GM12878 (cell line): ENCODE results near the gene GRHL1. TPM values are rescaled to one million over a fixed set of nuclear protein-coding genes. Genes with fewer than 3 reads are reported as not detected.

ENCODE experiments used
- ATAC-seq: fragments of 200-7000 bp; cut with Tn5 transposase; 3 replicates; pipeline ENCODE4 v1.9.1; 2020; ENCODE audit warnings: mild to moderate bottlenecking, moderate library complexity
- BruUV-seq: library from RNA; stranded (reverse); fragments of 400-500 nt; replicated peaks from 2 replicates; lab custom pipeline; 2021; lab: Mats Ljungman, UMichigan
- CTCF ChIA-PET: fragments of 300-600 bp; sonication (Branson Sonifier 250); formaldehyde crosslinking; extraction: SDS; loops from one replicate; lab custom pipeline; 2021; ENCODE audit warnings: inconsistent platforms; lab: Yijun Ruan, JAX
- POLR2A ChIA-PET: fragments of 350-600 bp; formaldehyde crosslinking; extraction: SDS; loops from one replicate; lab custom pipeline; 2021; ENCODE audit warnings: inconsistent platforms; lab: Charles Lee
- RAD21 ChIA-PET: fragments of 300-600 bp; sonication (Branson Sonifier 250); formaldehyde crosslinking; loops from one replicate; lab custom pipeline; 2023; ENCODE audit warnings: antibody characterized with exemption; ENCODE audit not compliant: unreplicated experiment; lab: Charles Lee
- SMC1A ChIA-PET: fragments of 300-600 bp; sonication (Branson Sonifier 250); formaldehyde crosslinking; loops from one replicate; lab custom pipeline; 2023; ENCODE audit not compliant: unreplicated experiment, uncharacterized antibody; lab: Charles Lee
- DNase-seq: peaks from one replicate; pipeline ENCODE4 v3.0.0-alpha.2; 2011; ENCODE audit warnings: low read depth, low spot score
- FAIRE-seq: peaks from 3 replicates; lab custom pipeline; 2011; peaks lifted over from hg19 to GRCh38; lab: Jason Lieb, UNC
- H2AFZ ChIP-seq: 2 replicates; pipeline ENCODE4 v1.6.0; 2011; ENCODE audit warnings: low read depth, low read length, control low read depth; ENCODE audit not compliant: control insufficient read depth
- H3K27ac ChIP-seq: 2 replicates; pipeline ENCODE4 v1.5.1; 2011; ENCODE audit warnings: control low read depth; ENCODE audit not compliant: control insufficient read depth, insufficient read depth
- H3K27me3 ChIP-seq, 2 experiments: replicated peaks in 1 of 2; 2 replicates each; pipeline versions ENCODE4 v1.6.0 to v1.6.1; 2011; ENCODE audit warnings: low read length in 1 of 2; ENCODE audit not compliant: control insufficient read depth in 2 of 2, insufficient read depth in 2 of 2
- H3K36me3 ChIP-seq, 2 experiments: 2 replicates each; pipeline ENCODE4 v1.5.1; 2011; ENCODE audit warnings: low read length in 1 of 2; ENCODE audit not compliant: control insufficient read depth in 2 of 2, insufficient read depth in 2 of 2
- H3K4me1 ChIP-seq: 2 replicates; pipeline ENCODE4 v1.6.1; 2011; ENCODE audit warnings: mild to moderate bottlenecking, low read length, moderate library complexity, mixed read lengths; ENCODE audit not compliant: control insufficient read depth, insufficient read depth
- H3K4me2 ChIP-seq: 2 replicates; pipeline ENCODE4 v1.6.0; 2011; ENCODE audit warnings: control low read depth; ENCODE audit not compliant: control insufficient read depth, insufficient read depth
- H3K4me3 ChIP-seq: fragments of 200-600 bp; sonication (generic); 2 replicates; pipeline ENCODE4 v1.5.1; 2016
- H3K79me2 ChIP-seq: 2 replicates; pipeline ENCODE4 v1.6.0; 2011; ENCODE audit warnings: low read length; ENCODE audit not compliant: control insufficient read depth, insufficient read depth
- H3K9ac ChIP-seq: 2 replicates; pipeline ENCODE4 v1.8.0; 2011; ENCODE audit warnings: low read length, control low read depth, mixed read lengths; ENCODE audit not compliant: control insufficient read depth, insufficient read depth
- H3K9me3 ChIP-seq: replicated peaks from 3 replicates; pipeline ENCODE4 v1.5.1; 2011; ENCODE audit warnings: mild to moderate bottlenecking, low read length; ENCODE audit not compliant: control insufficient read depth, insufficient read depth
- H4K20me1 ChIP-seq: 2 replicates; pipeline ENCODE4 v1.6.0; 2011; ENCODE audit not compliant: control insufficient read depth, insufficient read depth
- BMI1 ChIP-seq: fragments of 450-650 bp; IDR thresholded peaks from 2 replicates; pipeline ENCODE4 v1.6.1; 2016; ENCODE audit warnings: mild to moderate bottlenecking, moderate library complexity, borderline replicate concordance
- KLF5 ChIP-seq: fragments of 450-650 bp; IDR thresholded peaks from 2 replicates; pipeline ENCODE4 v1.6.1; 2014; ENCODE audit warnings: mild to moderate bottlenecking; ENCODE audit not compliant: partially characterized antibody
- PAX8 ChIP-seq: fragments of 450-650 bp; IDR thresholded peaks from 2 replicates; pipeline ENCODE4 v1.6.1; 2017; ENCODE audit warnings: mild to moderate bottlenecking, moderate library complexity
- PML ChIP-seq: IDR thresholded peaks from 2 replicates; pipeline ENCODE4 v1.6.1; 2012; ENCODE audit warnings: low read length, inconsistent platforms
- ZBTB40 ChIP-seq: fragments of 450-650 bp; IDR thresholded peaks from 2 replicates; pipeline ENCODE4 v1.6.1; 2016; ENCODE audit warnings: mild to moderate bottlenecking, moderate library complexity, borderline replicate concordance
- ZNF687 ChIP-seq: fragments of 450-650 bp; IDR thresholded peaks from 2 replicates; pipeline ENCODE4 v1.6.1; 2017; ENCODE audit warnings: mild to moderate bottlenecking, moderate library complexity
- WGBS: methylation state at CpG from one replicate; pipeline ENCODE4 v1.1.6; 2016; ENCODE audit warnings: low lambda C conversion rate; ENCODE audit not compliant: insufficient replicate concordance, insufficient coverage; ENCODE audit errors: missing lambda C conversion rate; 5-methylcytosine and 5-hydroxymethylcytosine counted together
- in situ Hi-C: fragments of 300-500 bp; cut with MboI; formaldehyde crosslinking; loops from 9 replicates; pipeline ENCODE4 v1.14.3; 2018; ENCODE audit warnings: mixed read lengths
- intact Hi-C: fragments of 100-400 bp; cut with micrococcal nuclease; formaldehyde crosslinking; loops from one replicate; pipeline ENCODE4 v1.14.2; 2022; ENCODE audit not compliant: unreplicated experiment
- polyA plus RNA-seq, 11 experiments: library from polyadenylated mRNA; depleted of rRNA in 4 of 11; unstranded in 6 of 11; stranded (reverse) in 5 of 11; fragments of >200 nt; fragmentation: Nextera tagmentation in 4 of 11; fragmentation: Illumina TruSeq in 1 of 11; extraction: Ambion mirVana in 4 of 11; extraction: Trizol in 1 of 11; gene quantifications; 1 replicate in 1 of 11; 2 replicates in 10 of 11; pipeline versions ENCODE4 v1.2.1 to v1.2.3, GENCODE V29; 2011 to 2016; ENCODE audit warnings: inconsistent platforms in 2 of 11, missing spikeins in 2 of 11, low read depth in 1 of 11
- total RNA-seq, 4 experiments: library from RNA; depleted of rRNA in 3 of 4; stranded (reverse); fragments of >200 nt in 3 of 4; fragmentation: Illumina TruSeq in 1 of 4; extraction: Trizol in 1 of 4; gene quantifications; 2 replicates each; pipeline versions ENCODE4 v1.2.1 to v1.2.3, GENCODE V29; 2013 to 2021

Gene GRHL1
- total and polyA plus RNA-seq, 10 of the 15 experiments (the other 5 are each of a cell fraction or from before 2014, with no cell fraction given), result 0.09 to 0.81 (median 0.28) TPM; not detected in 1

GRCh38 chr2:10019602-10020400 is 68.3 kb downstream of the GRHL1 start:
- ATAC-seq, result no peak
- TF ChIP-seq PML (no peak), ZNF687 (no peak), ZBTB40 (no peak), PAX8 (no peak), BMI1 (no peak), KLF5 (no peak)
- no peaks in the 10 kb centered on the region for H3K79me2 ChIP-seq
- no peak overlapping the region for H2AFZ ChIP-seq
- H3K9ac ChIP-seq, result no peak overlapping the region
- 33% methylated on average over 27 of the region's 27 CpGs for WGBS
- no peak for DNase-seq
- CTCF ChIA-PET, result interaction anchor here (0.9 to 2.3 kb wide), 4 partner anchors 10 to 249 kb away, joined by 3 to 8 read pairs (median 3); no protein-coding TSS in a partner anchor
- H3K4me1 ChIP-seq, result no peaks in the 10 kb centered on the region
- no peak overlapping the region for H3K27ac ChIP-seq
- H3K36me3 ChIP-seq, result no peaks in the 10 kb centered on the region
- in situ Hi-C loops, result no loop called here
- POLR2A ChIA-PET, result interaction anchor here (1.5 kb wide), 1 partner anchor 36 kb away, joined by 3 read pairs; no protein-coding TSS in a partner anchor
- no peaks in the 10 kb centered on the region; a peak in 3 of 4 replicates for H3K27me3 ChIP-seq
- no peaks in the 10 kb centered on the region for H4K20me1 ChIP-seq
- RAD21 ChIA-PET, result no interaction called here
- H3K9me3 ChIP-seq, result no peaks in the 10 kb centered on the region; the same call in 2 of the 3 replicates
- no peak overlapping the region for H3K4me2 ChIP-seq
- H3K4me3 ChIP-seq, result no peak overlapping the region
- BruUV-seq, result no TSS peak
- intact Hi-C loops, result no loop called here
- SMC1A ChIA-PET, result interaction anchor here (1.3 kb wide), 1 partner anchor 35 kb away, joined by 4 read pairs; no protein-coding TSS in a partner anchor
- FAIRE-seq, result no peak
